Uterus (tissue), 2 donors: ENCODE results near the gene CAPZA1.

ENCODE experiments used
- CTCF ChIP-seq, 4 experiments: fragments of 200-600 bp in 2 of 4; fragments of 450-650 bp in 2 of 4; sonication (generic) in 2 of 4; IDR thresholded peaks; one replicate each; pipeline ENCODE4 v1.5.1; 2016 to 2019; ENCODE audit warnings: antibody characterized with exemption in 4 of 4, mild to moderate bottlenecking in 2 of 4, moderate library complexity in 1 of 4
- POLR2A ChIP-seq, 2 donors: fragments of 450-650 bp; IDR thresholded peaks; one replicate each; pipeline ENCODE4 v1.6.1; 2016; ENCODE audit warnings: antibody characterized with exemption in 2 of 2, mild to moderate bottlenecking in 1 of 2, moderate library complexity in 1 of 2

- TF ChIP-seq CTCF (IDR thresholded peaks at IDR 0.05) (no peak), POLR2A (IDR thresholded peaks at IDR 0.05) (no peak)
Observed at GRCh38 chr1:112620377-112620695, 704 bp downstream of the CAPZA1 start.
